Measurements from ENCODE around the gene TNS1. TPM values are rescaled to one million over a fixed set of nuclear protein-coding genes. Genes with fewer than 3 reads are reported as not detected.

The TNS1 gene
- total RNA-seq, 1 experiment from 2014 or later: 0.49 TPM

DNA sequence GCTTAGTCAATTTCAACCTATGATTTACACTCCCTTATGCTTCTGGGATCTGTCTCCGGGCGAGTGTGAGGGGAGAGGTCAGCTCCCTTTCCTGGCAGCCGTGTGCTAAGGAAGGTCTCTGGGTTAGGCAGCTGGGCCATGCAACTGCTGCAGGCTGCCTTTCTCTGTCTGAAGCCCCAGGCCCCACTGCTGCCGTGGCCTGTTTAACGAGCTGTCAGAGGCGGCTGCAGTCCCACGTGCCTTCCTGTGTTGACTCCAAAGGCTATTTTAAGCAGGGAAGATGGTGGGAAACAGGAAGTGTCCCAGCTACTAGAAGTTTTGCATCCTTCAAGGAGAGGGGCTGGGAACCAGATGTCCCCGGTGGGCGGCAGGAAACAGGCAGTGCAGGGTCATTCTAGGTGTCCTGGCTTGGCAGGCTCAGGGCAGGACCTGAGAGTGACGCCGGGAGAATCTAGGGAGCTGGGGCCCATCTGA is 186.4 kb downstream of the TNS1 start:
- in situ Hi-C loops (cut with HindIII; ENCODE audit: low pct_unique_long_range_greater_than_20kb, low sequenced_read_pairs): no loop called here
- DNase-seq (ENCODE audit: low read depth, low spot score) (no peak), ATAC-seq (no peak)
- no peaks in the 10 kb centered on the region for H3K36me3 ChIP-seq (ENCODE audit: control insufficient read depth, insufficient read depth, low read length)
- H3K4me1 ChIP-seq (ENCODE audit: control insufficient read depth, insufficient read depth, low read length): no peaks in the 10 kb centered on the region
- ChIA-PET CTCF (no interaction called here), POLR2A (no interaction called here)
- H3K4me3 ChIP-seq (ENCODE audit: low read depth in 2 of 2, low read length in 2 of 2): no peak overlapping the region
- TF ChIP-seq POLR2AphosphoS5 (IDR thresholded peaks at IDR 0.05; ENCODE audit: low read depth, low read length): no peak
- TF ChIP-seq, protein P1, sequence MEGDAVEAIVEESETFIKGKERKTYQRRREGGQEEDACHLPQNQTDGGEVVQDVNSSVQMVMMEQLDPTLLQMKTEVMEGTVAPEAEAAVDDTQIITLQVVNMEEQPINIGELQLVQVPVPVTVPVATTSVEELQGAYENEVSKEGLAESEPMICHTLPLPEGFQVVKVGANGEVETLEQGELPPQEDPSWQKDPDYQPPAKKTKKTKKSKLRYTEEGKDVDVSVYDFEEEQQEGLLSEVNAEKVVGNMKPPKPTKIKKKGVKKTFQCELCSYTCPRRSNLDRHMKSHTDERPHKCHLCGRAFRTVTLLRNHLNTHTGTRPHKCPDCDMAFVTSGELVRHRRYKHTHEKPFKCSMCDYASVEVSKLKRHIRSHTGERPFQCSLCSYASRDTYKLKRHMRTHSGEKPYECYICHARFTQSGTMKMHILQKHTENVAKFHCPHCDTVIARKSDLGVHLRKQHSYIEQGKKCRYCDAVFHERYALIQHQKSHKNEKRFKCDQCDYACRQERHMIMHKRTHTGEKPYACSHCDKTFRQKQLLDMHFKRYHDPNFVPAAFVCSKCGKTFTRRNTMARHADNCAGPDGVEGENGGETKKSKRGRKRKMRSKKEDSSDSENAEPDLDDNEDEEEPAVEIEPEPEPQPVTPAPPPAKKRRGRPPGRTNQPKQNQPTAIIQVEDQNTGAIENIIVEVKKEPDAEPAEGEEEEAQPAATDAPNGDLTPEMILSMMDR (IDR thresholded peaks at IDR 0.05): no peak
- TF ChIP-seq TCF7L2 (IDR thresholded peaks at IDR 0.05; ENCODE audit: low read depth, low read length): no peak
- H3K9me3 ChIP-seq (ENCODE audit: control insufficient read depth, insufficient read depth, low read depth, low read length): no peaks in the 10 kb centered on the region
- H3K27ac ChIP-seq (ENCODE audit: low read length): no peak overlapping the region
- H3K27me3 ChIP-seq (ENCODE audit: control insufficient read depth, insufficient read depth, low read length): no peaks in the 10 kb centered on the region; the same call in 1 of the 2 replicates
- intact Hi-C loops (cut with micrococcal nuclease; ENCODE audit: unreplicated experiment): no loop called here
- BruUV-seq (replicated peaks): no TSS peak

DNA sequence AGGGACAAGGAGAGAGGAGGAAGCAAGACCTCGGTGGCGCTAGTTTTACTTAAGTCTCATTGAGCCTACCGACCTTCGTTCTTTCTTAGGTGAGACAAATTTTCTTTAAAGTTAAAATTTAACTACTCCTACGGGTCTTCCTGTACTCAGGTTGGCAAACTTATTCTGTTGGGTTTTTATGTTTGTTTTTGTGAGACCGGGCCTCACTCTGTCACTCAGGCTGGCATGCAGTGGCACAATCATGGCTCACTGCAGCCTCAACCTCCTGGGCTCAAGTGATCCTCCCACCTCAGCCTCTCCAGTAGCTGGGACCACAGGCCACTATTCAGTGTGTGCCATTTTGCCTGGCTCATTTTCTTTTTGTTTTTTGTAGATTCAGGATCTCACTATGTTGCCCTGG is 189.0 kb downstream of the TNS1 start:
- Histone ChIP-seq H3K4me3 (ENCODE audit: low read depth in 2 of 2, low read length in 2 of 2) (no peak overlapping the region), H3K27ac (ENCODE audit: low read length) (no peak overlapping the region), H3K27me3 (ENCODE audit: control insufficient read depth, insufficient read depth, low read length) (no peaks in the 10 kb centered on the region; the same call in 1 of the 2 replicates), H3K4me1 (ENCODE audit: control insufficient read depth, insufficient read depth, low read length) (no peaks in the 10 kb centered on the region), H3K36me3 (ENCODE audit: control insufficient read depth, insufficient read depth, low read length) (no peaks in the 10 kb centered on the region), H3K9me3 (ENCODE audit: control insufficient read depth, insufficient read depth, low read depth, low read length) (no peaks in the 10 kb centered on the region)
- POLR2A ChIA-PET: no interaction called here
- no peak for DNase-seq (ENCODE audit: low read depth, low spot score)
- CTCF ChIA-PET: no interaction called here
- TF ChIP-seq, protein P1 (IDR thresholded peaks at IDR 0.05): no peak
- TF ChIP-seq SIN3A (IDR thresholded peaks at IDR 0.05; ENCODE audit: borderline replicate concordance, insufficient read depth, low read depth, low read length): no peak
- TF ChIP-seq, protein P2, sequence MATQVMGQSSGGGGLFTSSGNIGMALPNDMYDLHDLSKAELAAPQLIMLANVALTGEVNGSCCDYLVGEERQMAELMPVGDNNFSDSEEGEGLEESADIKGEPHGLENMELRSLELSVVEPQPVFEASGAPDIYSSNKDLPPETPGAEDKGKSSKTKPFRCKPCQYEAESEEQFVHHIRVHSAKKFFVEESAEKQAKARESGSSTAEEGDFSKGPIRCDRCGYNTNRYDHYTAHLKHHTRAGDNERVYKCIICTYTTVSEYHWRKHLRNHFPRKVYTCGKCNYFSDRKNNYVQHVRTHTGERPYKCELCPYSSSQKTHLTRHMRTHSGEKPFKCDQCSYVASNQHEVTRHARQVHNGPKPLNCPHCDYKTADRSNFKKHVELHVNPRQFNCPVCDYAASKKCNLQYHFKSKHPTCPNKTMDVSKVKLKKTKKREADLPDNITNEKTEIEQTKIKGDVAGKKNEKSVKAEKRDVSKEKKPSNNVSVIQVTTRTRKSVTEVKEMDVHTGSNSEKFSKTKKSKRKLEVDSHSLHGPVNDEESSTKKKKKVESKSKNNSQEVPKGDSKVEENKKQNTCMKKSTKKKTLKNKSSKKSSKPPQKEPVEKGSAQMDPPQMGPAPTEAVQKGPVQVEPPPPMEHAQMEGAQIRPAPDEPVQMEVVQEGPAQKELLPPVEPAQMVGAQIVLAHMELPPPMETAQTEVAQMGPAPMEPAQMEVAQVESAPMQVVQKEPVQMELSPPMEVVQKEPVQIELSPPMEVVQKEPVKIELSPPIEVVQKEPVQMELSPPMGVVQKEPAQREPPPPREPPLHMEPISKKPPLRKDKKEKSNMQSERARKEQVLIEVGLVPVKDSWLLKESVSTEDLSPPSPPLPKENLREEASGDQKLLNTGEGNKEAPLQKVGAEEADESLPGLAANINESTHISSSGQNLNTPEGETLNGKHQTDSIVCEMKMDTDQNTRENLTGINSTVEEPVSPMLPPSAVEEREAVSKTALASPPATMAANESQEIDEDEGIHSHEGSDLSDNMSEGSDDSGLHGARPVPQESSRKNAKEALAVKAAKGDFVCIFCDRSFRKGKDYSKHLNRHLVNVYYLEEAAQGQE (IDR thresholded peaks at IDR 0.05; ENCODE audit: insufficient read depth in 1 of 2, low read depth in 2 of 2, low read length in 1 of 2): no peak
- no peak for TF ChIP-seq TCF7L2 (IDR thresholded peaks at IDR 0.05; ENCODE audit: low read depth, low read length)
- no peak for TF ChIP-seq POLR2AphosphoS5 (IDR thresholded peaks at IDR 0.05; ENCODE audit: low read depth, low read length)
- ATAC-seq: no peak
- in situ Hi-C loops (cut with HindIII; ENCODE audit: low pct_unique_long_range_greater_than_20kb, low sequenced_read_pairs) (no loop called here), intact Hi-C loops (cut with micrococcal nuclease; ENCODE audit: unreplicated experiment) (no loop called here)
- no TSS peak for BruUV-seq (replicated peaks)

Measured in Panc1 (cell line).